AG20443 (cell line): ENCODE data around the gene UMODL1.
"Not testable (repeated sequence)": the region's sequence is repeated elsewhere in the genome, so short reads cannot be mapped to it uniquely, and the experiment has no call there.

ENCODE experiments used
- DNase-seq: peaks from one replicate; pipeline ENCODE4 v3.0.0; 2012; ENCODE audit warnings: low spot score, mixed read lengths

UMODL1 gene

DNA sequence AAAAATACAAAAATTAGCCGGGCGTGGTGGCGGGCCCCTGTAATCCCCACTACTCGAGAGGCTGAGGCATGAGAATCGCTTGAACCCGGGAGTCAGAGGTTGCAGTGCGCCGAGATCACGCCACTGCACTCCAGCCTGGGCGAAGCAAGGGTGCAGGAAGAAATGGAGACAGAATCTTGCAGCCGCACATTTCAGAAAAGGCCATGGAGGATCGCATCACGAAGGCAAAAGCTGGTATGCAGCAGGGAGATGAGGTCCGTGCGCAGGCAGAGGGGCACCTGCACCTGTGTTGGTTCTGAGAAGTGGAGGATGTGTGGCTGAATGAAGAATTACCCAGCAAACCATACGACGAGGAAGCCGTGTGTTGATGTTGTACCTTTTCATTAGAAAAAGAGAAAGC lies 94.8 kb downstream of the UMODL1 start:
- DNase-seq: no peak

- no peak for DNase-seq
Observed at GRCh38 chr21:42169758-42170157, 98.6 kb downstream of the UMODL1 start.

DNA sequence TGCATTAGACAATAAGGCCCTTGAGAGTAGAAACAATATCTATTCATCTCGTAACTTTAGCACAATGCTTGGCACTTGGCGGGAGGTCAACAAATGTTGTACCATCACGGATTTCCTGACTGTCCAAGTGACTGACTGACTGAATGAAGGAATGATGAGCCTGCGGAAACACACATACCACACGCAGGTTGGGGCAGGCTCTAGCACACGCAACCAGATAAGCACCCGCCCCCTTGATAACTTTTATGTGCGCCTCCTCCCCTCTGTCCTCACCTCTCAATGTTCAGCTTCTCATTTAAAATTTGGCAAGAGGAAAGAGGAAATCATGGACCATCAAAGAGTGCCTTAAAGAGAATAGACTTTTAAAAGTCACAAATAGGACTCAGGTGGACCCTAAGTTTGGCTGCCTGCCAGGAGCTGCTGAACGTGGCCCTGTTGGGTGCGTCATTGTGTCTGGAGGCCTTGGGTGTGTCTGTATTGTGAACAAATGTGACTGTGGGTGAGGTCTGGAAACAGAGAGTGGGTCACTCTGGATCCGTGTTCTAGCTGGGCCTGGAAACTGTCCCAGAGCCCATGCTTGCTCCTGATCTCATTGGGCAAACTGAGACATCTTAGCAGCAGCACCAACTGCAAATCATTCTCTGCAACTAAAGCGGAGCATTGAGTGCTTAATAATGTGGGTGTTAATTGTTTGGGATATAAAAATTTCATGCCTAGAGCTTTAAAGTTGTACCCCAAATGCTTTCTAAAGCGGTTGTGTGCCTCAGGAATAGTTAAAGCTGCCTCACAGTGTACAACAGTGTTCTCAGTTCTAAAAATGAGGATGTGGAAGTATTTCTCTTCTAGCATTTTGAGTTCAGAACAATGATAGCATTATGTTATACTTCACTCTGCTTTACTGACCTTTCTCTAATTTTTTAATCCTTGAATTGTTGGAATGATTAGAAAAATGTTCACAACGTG lies 100.3 kb downstream of the UMODL1 start:
- DNase-seq: no peak

- no peak for DNase-seq
Observed at GRCh38 chr21:42172596-42173483, 101.7 kb downstream of the UMODL1 start.

GRCh38 chr21:42174173-42174572 lies 103.1 kb downstream of the UMODL1 start:
- no peak for DNase-seq

GRCh38 chr21:42175110-42175710 lies 104.1 kb downstream of the UMODL1 start:
- DNase-seq: no peak

DNA sequence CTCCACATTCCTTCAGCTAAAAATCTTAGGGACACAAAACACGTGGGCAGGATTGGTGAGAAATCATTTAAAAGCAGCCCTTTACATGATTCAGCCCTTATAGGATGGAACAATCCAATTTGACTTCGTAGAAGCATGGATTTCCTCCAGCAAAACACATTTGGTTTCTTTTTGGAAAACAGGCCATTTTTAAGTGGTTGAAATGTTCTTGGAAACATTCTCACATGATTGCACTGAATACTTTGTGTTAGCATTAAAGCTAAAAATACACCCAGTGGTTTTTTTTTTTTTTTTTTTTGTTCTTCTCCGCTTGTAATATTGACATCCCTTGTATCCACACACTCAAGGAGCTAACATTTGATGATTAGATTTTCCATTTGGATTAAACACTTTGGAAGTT lies 105.7 kb downstream of the UMODL1 start:
- no peak for DNase-seq

DNA sequence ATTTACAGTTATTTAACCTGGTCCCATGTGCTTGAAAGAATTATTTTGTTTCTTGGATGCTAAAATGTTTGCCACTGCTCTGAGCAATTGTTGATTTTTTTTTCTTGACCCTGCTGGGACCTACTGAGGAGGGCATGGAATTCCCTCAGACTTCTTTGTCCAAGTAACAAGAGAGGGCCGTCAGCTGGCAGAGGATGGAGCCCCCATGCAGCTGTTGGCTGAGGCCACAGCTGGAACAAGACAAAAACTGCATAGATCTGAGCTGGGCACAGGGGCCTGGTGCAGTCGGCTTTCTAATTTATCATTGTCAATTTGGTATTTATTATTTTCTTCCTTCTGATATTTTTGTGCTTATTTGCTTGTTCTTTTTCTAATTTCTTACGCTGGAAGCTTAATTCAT lies 108.2 kb downstream of the UMODL1 start:
- DNase-seq: no peak

DNA sequence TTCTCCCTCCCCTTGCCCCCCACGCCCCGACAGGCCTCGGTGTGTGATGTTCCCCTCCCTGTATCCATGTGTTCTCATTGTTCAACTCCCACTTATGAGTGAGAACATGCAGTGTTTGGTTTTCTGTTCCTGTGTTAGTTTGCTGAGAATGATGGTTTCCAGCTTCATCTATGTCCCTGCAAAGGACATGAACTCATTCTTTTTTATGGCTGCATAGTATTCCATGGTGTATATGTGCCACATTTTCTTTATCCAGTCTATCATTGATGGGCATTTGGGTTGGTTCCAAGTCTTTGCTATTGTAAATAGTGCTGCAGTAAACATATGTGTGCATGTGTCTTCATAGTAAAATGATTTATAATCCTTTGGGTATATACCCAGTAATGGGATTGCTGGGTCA lies 108.9 kb downstream of the UMODL1 start:
- DNase-seq: not testable (repeated sequence)

- no peak for DNase-seq
Observed at GRCh38 chr21:42182713-42183371, 111.7 kb downstream of the UMODL1 start.

- DNase-seq: no peak
Observed at GRCh38 chr21:42183374-42184266, 112.5 kb downstream of the UMODL1 start.

GRCh38 chr21:42186591-42186990 lies 115.5 kb downstream of the UMODL1 start:
- DNase-seq: no peak

GRCh38 chr21:42187976-42188653 lies 117.0 kb downstream of the UMODL1 start:
- no peak for DNase-seq

GRCh38 chr21:42188663-42189062 lies 117.5 kb downstream of the UMODL1 start:
- DNase-seq: no peak

DNA sequence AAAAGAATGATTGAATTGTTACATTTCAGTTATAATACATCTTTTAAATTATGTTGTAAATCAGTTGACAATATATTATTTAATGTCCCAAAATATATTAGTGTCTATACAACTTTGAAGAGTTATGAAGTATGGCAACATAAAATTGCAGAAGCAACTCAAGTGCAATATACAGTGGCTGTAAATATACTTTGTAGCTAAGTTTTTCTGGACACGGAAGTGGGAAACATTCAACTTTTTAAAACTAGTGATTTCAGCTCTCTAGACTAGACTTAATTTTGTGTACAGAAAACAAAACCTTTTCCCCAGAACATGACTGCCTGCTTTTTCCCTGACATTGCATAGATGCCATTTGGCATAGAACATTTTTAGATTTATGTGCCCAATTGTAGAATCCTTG lies 118.3 kb downstream of the UMODL1 start:
- DNase-seq: no peak

DNA sequence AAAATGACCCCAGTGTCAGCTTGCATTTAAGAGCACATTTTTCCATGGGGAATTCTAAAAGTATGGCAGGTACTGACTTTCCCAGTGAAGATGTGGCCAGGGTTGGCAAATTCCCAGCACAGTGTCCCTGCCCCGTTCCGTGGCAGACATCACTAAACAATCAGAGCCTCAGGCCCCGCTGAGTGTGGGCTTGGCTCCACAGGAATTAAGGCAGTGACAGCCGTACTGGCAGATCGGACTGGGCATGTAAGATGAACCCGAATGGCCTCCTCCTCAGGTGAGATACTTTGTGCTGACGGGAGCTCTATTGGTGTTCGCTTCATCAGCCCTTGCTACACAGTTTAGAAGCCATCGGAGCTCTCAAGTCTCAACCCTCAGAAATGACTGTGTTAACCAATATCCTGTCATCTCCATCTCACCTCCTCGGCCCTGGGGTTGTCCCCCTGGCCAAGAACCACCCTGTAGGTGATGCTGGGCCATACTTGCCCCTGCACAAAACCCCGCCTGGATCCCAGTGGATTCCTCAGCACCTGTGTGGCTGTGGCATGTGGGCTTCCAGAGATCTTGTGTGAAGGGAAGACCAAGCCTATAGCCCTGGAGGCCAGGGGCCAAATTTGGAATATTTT lies 118.9 kb downstream of the UMODL1 start:
- no peak for DNase-seq

DNA sequence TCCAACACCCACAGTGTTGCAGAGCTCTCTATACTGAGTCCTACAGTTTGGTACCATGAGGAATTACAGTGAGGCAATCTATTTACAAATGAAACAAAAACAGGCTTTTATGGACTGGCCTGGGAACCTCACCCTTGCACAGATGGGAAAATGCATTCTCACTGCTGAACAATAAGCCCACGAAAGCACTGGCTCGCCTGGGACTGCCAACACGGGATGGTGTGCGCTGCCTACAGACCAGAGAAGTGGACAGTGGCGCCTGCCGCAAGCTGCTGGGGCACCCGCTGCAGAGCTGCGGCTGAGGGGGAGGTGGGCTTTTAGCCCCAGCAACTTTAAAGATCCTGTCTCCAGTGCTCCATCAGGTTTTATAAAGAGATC lies 119.4 kb downstream of the UMODL1 start:
- no peak for DNase-seq

GRCh38 chr21:42191064-42191463 lies 119.9 kb downstream of the UMODL1 start:
- DNase-seq: no peak

DNA sequence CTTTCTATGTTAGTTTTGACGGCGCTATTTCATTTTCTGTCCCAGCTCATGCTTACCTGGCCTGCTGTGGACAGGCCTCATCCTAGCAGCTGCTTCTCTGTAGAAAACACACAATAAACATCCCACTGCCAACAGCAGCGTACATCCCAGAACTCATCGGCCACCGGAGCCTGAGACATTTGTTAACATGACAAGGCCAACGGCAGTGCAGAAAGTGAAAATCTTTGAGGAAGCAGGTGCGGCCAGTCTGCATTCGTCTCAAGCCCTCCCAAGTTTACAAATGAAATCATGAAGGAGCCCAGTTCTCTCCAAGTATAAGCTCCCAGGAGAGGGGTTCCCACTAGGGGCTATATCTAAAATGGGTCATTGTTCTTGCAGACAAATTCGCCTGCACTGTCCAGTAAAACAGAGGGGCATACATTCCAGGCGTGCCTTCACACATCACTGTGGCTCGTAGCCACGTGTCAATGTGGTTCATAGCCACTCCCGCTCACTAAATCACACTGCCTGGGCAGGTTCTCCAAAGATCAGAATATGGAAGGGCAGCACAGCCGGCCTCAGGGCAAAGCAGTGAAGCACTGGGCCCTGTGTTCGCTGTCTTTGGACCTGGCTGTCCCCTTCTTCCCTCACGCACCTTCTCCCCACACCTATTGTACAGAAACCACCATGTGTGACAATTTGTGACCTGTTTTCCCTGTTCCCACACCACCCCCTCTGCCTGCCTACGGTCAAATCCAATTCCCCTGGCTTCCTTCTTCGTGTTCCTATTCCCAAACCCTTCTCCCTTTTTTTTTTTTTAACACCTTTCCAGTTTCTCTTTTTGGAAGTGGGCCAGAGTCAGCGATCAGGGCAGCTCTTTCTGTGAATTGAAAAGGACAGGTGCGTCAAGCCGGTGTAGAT lies 120.8 kb downstream of the UMODL1 start:
- no peak for DNase-seq
